Liver (tissue), 9 donors: Measurements from ENCODE around the gene MTMR1. TPM values are rescaled to one million over a fixed set of nuclear protein-coding genes. Genes with fewer than 3 reads are reported as not detected.

Source experiments
- DNase-seq: peaks from one replicate; pipeline ENCODE4 v3.0.0-alpha.2; 2017; ENCODE audit warnings: low spot score
- H3K27ac ChIP-seq, 2 donors: one replicate each; pipeline ENCODE4 v1.7.0; 2013; ENCODE audit warnings: inconsistent platforms in 2 of 2, low read length in 2 of 2, control low read depth in 1 of 2, low read depth in 1 of 2, mild to moderate bottlenecking in 1 of 2
- H3K27me3 ChIP-seq, 4 donors: one replicate each; pipeline versions ENCODE4 v1.6.1 to v1.7.0; 2013; ENCODE audit warnings: low read length in 3 of 4, inconsistent platforms in 1 of 4, mild to moderate bottlenecking in 1 of 4, moderate library complexity in 1 of 4; ENCODE audit not compliant: control insufficient read depth in 4 of 4, insufficient read depth in 4 of 4
- H3K36me3 ChIP-seq, 4 donors: one replicate each; pipeline versions ENCODE4 v1.6.1 to v1.7.0; 2013; ENCODE audit warnings: low read length in 3 of 4, mild to moderate bottlenecking in 3 of 4, low read depth in 1 of 4, moderate library complexity in 1 of 4; ENCODE audit not compliant: control insufficient read depth in 4 of 4, insufficient read depth in 3 of 4
- H3K4me1 ChIP-seq, 4 donors: one replicate each; pipeline versions ENCODE4 v1.6.1 to v1.7.0; 2013; ENCODE audit warnings: low read length in 3 of 4, mild to moderate bottlenecking in 3 of 4, moderate library complexity in 1 of 4; ENCODE audit not compliant: control insufficient read depth in 4 of 4, insufficient read depth in 4 of 4
- H3K4me3 ChIP-seq, 3 donors: one replicate each; pipeline versions ENCODE4 v1.6.1 to v1.7.0; 2013; ENCODE audit warnings: low read length in 3 of 3, control low read depth in 1 of 3, low read depth in 1 of 3, mild to moderate bottlenecking in 1 of 3
- H3K9ac ChIP-seq, 2 donors: one replicate each; pipeline ENCODE4 v1.7.0; 2013; ENCODE audit warnings: low read length in 2 of 2, mild to moderate bottlenecking in 2 of 2, moderate library complexity in 2 of 2, control low read depth in 1 of 2, low read depth in 1 of 2
- H3K9me3 ChIP-seq, 4 donors: one replicate each; pipeline versions ENCODE4 v1.6.1 to v1.7.0; 2013; ENCODE audit warnings: low read length in 3 of 4; ENCODE audit not compliant: control insufficient read depth in 4 of 4
- EGR1 ChIP-seq, 2 donors: IDR thresholded peaks; 2 replicates each; pipeline ENCODE4 v1.6.1; 2016 to 2018; ENCODE audit warnings: antibody characterized with exemption in 2 of 2, low read depth in 2 of 2
- FOXA1 ChIP-seq: IDR thresholded peaks from 2 replicates; pipeline ENCODE4 v1.6.1; 2016; ENCODE audit warnings: antibody characterized with exemption
- FOXA2 ChIP-seq: IDR thresholded peaks from 2 replicates; pipeline ENCODE4 v1.6.1; 2016; ENCODE audit warnings: antibody characterized with exemption
- GABPA ChIP-seq, 2 donors: IDR thresholded peaks in 1 of 2; conservative IDR thresholded peaks in 1 of 2; 2 replicates each; pipeline ENCODE4 v1.6.1; 2016; ENCODE audit warnings: antibody characterized with exemption in 2 of 2, mild to moderate bottlenecking in 1 of 2, moderate library complexity in 1 of 2
- HNF4A ChIP-seq, 2 donors: conservative IDR thresholded peaks; 2 replicates each; pipeline ENCODE4 v1.6.1; 2016; ENCODE audit warnings: antibody characterized with exemption in 2 of 2, mild to moderate bottlenecking in 2 of 2
- HNF4G ChIP-seq: IDR thresholded peaks from 2 replicates; pipeline ENCODE4 v1.6.1; 2016; ENCODE audit warnings: antibody characterized with exemption
- MAX ChIP-seq: IDR thresholded peaks from 2 replicates; pipeline ENCODE4 v1.6.1; 2016; ENCODE audit warnings: antibody characterized with exemption
- NR2F2 ChIP-seq: IDR thresholded peaks from 2 replicates; pipeline ENCODE4 v1.6.1; 2016; ENCODE audit warnings: antibody characterized with exemption
- RAD21 ChIP-seq, 2 donors: IDR thresholded peaks; 2 replicates each; pipeline ENCODE4 v1.6.1; 2016; ENCODE audit warnings: antibody characterized with exemption in 2 of 2, mild to moderate bottlenecking in 2 of 2
- REST ChIP-seq: IDR thresholded peaks from 2 replicates; pipeline ENCODE4 v1.6.1; 2016; ENCODE audit warnings: antibody characterized with exemption, mild to moderate bottlenecking
- RXRA ChIP-seq, 2 donors: IDR thresholded peaks; 2 replicates each; pipeline ENCODE4 v1.6.1; 2017 to 2018; ENCODE audit warnings: antibody characterized with exemption in 2 of 2, mild to moderate bottlenecking in 1 of 2
- SP1 ChIP-seq: IDR thresholded peaks from 2 replicates; pipeline ENCODE4 v1.6.1; 2018; ENCODE audit warnings: antibody characterized with exemption, mild to moderate bottlenecking
- YY1 ChIP-seq: IDR thresholded peaks from 2 replicates; pipeline ENCODE4 v1.6.1; 2016; ENCODE audit warnings: antibody characterized with exemption, mild to moderate bottlenecking
- ZBTB33 ChIP-seq: IDR thresholded peaks from 2 replicates; pipeline ENCODE4 v1.6.1; 2016; ENCODE audit warnings: antibody characterized with exemption
- WGBS: extraction: QIAGEN DNeasy Blood & Tissue Kit; methylation state at CpG from one replicate; pipeline ENCODE4 v1.1.7; 2013; 5-methylcytosine and 5-hydroxymethylcytosine counted together
- polyA plus RNA-seq, 2 donors: library from polyadenylated mRNA; stranded (reverse) in 1 of 2; unstranded in 1 of 2; fragments of 200-250 nt in 1 of 2; fragments of >200 nt in 1 of 2; fragmentation: Nextera tagmentation in 1 of 2; extraction: Ambion mirVana in 1 of 2; gene quantifications; one replicate each; pipeline versions ENCODE4 v1.2.1 to v1.2.3, GENCODE V29; 2013 to 2015
- total RNA-seq, 2 donors: library from RNA; depleted of rRNA; stranded (reverse); fragments of >200 nt; gene quantifications; one replicate each; pipeline ENCODE4 v1.2.3, GENCODE V29; 2014
- TF ChIP-seq, protein P1 (sequence below): fragments of 150-350 bp; IDR thresholded peaks from 2 replicates; pipeline ENCODE4 v1.5.1; 2017; ENCODE audit warnings: improper control_type of control experiment, low read depth, low read length; ENCODE audit not compliant: missing input control
- TF ChIP-seq, protein P2 (sequence below): IDR thresholded peaks from 2 replicates; pipeline ENCODE4 v1.6.1; 2016; ENCODE audit warnings: antibody characterized with exemption
- donor health status: healthy.
- donor health status: healthy.
- donor health status: healthy.
- donor health status: healthy.
- donor health status: healthy.

MTMR1 gene
- total and polyA plus RNA-seq, 4 donors = 2.5 to 13.4 (median 7.8) TPM

DNA sequence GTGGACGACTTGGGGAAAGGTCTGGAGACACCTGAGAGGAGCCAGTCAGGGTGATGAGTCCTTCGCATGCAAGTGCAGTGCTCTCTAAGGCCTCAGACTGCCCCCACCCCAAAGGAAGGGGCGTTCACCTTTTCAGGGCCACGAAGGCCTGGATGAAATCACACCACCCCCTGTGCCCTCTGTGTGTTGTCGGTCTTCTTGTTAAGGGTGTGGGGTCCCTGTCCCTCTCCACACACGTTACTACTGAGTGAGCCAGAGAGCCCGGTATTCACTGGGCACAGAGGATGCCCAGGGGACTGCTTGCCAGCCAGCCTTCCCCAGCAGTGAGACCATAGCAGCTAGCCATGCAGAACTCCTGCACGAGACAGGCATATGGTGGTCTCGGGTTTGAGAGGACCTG lies 72.0 kb downstream of the MTMR1 start:
- Histone ChIP-seq H3K27me3 (no peaks in the 10 kb centered on the region), H3K9ac (no peak overlapping the region), H3K36me3 (peaks cover 0 to 2% (median 0%) of the 10 kb centered on the region in 4 donors), H3K9me3 (no peaks in the 10 kb centered on the region), H3K4me3 (no peak overlapping the region), H3K27ac (no peak overlapping the region), H3K4me1 (no peaks in the 10 kb centered on the region)
- WGBS = 94% methylated on average over 9 of the region's 9 CpGs
- TF ChIP-seq GABPA (IDR thresholded peaks at IDR 0.05 in 1 of 2, conservative IDR thresholded peaks at IDR 0.05 in 1 of 2) (no peak), HNF4G (no peak), ZBTB33 (no peak), NR2F2 (no peak), MAX (no peak), FOXA2 (no peak), FOXA1 (no peak), REST (no peak), HNF4A (conservative IDR thresholded peaks at IDR 0.05) (no peak), RAD21 (IDR thresholded peaks at IDR 0.05) (no peak)
- TF ChIP-seq, protein P1, sequence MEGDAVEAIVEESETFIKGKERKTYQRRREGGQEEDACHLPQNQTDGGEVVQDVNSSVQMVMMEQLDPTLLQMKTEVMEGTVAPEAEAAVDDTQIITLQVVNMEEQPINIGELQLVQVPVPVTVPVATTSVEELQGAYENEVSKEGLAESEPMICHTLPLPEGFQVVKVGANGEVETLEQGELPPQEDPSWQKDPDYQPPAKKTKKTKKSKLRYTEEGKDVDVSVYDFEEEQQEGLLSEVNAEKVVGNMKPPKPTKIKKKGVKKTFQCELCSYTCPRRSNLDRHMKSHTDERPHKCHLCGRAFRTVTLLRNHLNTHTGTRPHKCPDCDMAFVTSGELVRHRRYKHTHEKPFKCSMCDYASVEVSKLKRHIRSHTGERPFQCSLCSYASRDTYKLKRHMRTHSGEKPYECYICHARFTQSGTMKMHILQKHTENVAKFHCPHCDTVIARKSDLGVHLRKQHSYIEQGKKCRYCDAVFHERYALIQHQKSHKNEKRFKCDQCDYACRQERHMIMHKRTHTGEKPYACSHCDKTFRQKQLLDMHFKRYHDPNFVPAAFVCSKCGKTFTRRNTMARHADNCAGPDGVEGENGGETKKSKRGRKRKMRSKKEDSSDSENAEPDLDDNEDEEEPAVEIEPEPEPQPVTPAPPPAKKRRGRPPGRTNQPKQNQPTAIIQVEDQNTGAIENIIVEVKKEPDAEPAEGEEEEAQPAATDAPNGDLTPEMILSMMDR = no peak
- DNase-seq = no peak

DNA sequence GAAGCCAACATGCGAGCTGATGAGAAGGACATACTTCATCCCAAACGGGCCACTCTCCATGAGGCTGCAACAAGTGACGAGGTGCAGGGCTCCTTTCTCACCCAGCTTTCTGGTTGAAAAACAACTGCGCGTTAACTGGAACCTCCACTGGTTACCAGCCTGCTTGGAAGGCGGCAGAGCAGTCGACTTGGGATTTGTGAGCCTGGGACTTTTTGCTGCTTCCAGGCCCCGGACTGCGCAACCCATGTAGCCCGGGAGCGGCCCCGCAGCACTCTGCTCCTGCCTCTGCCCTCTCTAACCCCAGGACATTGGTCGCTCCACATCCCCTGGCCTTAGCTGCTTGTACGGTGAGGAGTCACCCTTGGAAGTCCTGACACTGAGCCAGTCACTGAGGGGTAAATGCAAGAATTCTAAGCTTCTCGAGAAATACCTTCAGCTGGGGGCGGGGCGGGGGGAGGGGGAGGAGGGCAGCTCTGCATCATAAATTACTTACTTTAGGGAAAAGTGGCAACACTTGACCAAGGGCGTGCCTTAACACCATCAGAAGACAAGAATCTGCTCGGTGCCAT lies 72.7 kb downstream of the MTMR1 start:
- Histone ChIP-seq H3K4me3 (no peak overlapping the region), H3K27ac (no peak overlapping the region), H3K4me1 (no peaks in the 10 kb centered on the region), H3K9me3 (no peaks in the 10 kb centered on the region), H3K9ac (no peak overlapping the region), H3K36me3 (peaks cover 0 to 4% (median 0%) of the 10 kb centered on the region in 4 donors), H3K27me3 (no peaks in the 10 kb centered on the region)
- TF ChIP-seq MAX (no peak), RAD21 (IDR thresholded peaks at IDR 0.05) (no peak), REST (no peak), EGR1 (IDR thresholded peaks at IDR 0.05; ENCODE audit: low read depth in 2 of 2) (no peak), FOXA1 (no peak), SP1 (no peak), NR2F2 (no peak), YY1 (no peak), RXRA (IDR thresholded peaks at IDR 0.05) (no peak), FOXA2 (no peak)
- TF ChIP-seq, protein P2, sequence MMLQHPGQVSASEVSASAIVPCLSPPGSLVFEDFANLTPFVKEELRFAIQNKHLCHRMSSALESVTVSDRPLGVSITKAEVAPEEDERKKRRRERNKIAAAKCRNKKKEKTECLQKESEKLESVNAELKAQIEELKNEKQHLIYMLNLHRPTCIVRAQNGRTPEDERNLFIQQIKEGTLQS = no peak
- no peak for DNase-seq
- 96% methylated on average over 19 of the region's 19 CpGs for WGBS
